GM18526 (cell line): ENCODE data around the gene NDUFAF7.
A peak's percentile ranks its signal among the peaks of the same experiment; 100 is the strongest.

Experiments used
- POLR2A ChIP-seq: IDR thresholded peaks from 3 replicates; pipeline ENCODE4 v1.6.1; 2011; ENCODE audit not compliant: insufficient read length; ENCODE audit errors: extremely low read depth

NDUFAF7 gene, protein sequence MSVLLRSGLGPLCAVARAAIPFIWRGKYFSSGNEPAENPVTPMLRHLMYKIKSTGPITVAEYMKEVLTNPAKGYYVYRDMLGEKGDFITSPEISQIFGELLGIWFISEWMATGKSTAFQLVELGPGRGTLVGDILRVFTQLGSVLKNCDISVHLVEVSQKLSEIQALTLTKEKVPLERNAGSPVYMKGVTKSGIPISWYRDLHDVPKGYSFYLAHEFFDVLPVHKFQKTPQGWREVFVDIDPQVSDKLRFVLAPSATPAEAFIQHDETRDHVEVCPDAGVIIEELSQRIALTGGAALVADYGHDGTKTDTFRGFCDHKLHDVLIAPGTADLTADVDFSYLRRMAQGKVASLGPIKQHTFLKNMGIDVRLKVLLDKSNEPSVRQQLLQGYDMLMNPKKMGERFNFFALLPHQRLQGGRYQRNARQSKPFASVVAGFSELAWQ

DNA sequence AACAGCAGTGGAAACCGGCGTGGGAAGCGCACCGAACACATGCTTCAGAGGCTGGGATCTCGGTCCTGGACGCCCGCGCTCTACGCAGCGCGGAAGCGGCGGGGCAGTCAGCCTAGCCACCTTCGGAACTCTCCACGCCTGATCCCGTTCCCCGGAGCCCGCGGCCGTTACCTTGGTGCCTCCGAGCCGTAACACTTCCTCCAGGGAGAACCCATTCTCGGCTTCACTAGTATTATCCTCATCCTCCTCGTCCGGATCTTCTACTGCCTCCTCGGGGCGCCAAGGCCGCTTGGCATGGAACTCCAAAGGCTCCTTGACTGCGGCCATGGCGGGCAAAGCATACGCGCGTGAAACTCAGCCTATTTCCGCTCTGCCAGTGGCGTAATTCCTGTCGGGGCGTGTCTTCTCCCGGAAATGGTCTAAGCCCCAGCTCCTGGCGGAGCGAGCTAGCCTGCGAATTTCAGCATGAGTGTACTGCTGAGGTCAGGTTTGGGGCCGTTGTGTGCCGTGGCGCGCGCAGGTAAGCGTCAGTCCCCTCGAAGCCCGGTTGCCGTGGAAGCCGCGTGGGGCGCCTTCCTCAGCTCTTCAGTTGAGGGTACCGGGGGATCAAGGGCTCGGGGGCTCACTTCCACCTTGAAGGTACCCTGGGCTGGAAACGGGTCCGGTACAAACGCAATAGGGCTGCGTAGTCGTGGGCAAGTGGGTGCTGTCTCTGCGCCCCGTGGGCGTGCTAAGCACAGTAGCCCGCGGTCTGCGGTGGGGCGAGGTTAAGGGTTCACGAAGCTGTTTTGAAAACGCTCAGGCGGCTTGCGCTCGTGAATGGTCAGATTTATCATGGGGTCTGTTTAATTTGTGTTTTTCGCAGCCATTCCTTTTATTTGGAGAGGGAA lies at the start of gene NDUFAF7, which contains the start of gene CEBPZ:
NDUFAF7 (plus strand) TSS at position 418 of the 890 bp plus-strand sequence; CDS start at position 466, 48 bp downstream.
CEBPZ (minus strand) TSS at position 356 of the 890 bp plus-strand sequence; CDS start at position 327, 29 bp downstream.
- TF ChIP-seq POLR2A: peak; percentile 91

DNA sequence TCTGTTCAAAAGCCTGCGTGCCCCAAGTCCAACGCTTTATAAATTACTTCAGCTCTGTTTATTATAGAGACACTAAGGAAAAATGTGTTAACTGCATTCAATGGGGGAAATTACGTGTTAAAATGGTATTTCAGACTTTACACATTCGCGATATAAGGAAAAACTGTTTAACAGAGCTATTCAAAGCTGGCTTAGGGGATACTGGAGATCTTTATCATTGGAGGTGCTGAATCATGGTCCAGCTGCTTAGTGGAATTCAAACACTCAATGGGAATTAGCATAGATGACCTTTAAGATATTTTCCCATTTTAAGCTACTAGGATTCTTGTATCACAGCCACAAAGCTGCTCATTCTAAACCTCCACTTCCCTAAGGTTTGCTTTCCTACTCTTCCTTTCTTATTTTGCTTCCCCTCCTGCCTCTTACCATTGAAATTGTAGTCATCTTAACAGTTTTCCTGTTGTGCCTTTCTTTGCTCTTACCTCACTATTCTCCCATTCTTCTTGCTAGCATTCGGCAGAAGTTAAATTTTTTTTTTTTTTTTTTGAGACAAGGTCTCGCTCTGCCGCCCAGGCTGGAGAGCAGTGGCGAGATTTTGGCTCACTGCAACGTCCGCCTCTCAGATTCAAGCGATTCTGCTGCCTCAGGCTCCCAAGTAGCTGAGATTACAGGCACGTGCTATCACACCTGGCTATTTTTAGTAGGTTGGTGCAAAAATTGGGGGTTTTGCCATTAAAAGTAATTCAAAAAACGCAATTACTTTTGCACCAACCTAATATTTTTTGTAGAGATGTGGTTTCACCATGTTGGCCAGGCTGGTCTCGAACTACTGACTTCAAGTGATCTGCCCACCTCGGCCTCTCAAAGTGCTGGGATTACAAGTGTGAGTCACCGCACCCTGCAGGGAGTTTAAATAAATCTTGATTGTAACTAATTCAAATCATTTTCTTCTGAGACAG lies 49.5 kb upstream of the NDUFAF7 start:
- no peak for TF ChIP-seq POLR2A

DNA sequence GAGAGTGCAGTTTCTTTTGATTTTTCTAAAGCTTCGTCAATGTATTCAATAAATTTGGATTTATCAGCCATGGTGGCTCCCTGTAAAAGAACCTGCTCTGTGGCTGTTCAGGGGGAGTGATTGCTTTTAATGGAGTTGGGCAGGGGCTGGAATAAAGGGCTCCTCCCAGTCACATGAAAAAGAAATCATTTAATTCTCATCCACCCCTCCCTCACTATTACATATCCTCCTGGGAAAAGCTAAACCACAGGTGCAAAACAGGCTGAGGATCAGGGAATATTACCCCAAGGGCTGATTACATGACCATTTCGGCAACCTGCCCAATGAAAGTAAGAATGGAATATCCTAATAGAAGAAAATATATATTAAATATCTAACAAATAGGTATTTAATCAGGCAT lies 42.9 kb upstream of the NDUFAF7 start, which contains the start of gene SULT6B1:
SULT6B1 (minus strand) TSS at position 101 of the 400 bp plus-strand sequence; CDS start at position 71, 30 bp downstream.
- no peak for TF ChIP-seq POLR2A

DNA sequence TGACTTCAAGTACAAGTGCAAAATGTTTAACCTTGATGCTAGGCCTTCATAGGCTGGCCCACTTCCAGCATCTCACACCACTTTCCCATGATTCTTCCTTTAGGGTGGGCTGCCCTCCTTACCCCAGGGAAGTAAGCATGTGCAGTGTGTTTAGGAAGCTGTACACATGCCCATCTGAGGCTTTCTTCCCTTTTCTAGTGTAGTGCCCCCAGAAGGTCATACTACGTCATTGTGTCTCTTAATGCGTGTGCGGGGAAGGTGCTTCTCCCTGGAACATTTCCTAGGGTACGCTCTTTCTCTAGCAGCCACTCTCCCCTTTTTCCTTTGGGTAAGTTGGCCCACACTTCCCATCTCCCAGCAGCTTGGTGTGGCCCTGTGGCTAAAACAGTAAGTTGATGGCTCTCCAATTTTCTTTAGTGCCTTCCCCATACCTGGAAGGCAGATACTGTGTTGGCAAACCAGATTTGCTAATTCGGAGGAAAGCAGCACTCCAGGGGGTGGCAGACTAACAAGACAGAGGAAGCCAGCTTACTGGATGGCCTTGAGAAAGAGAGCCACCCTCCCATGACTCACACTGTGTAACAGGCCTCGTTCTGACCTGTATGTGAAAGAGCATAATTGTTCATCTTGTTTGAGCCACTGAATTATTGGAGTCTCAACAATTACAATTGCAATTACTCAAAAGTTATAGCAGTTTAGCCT lies 41.9 kb upstream of the NDUFAF7 start:
- no peak for TF ChIP-seq POLR2A

DNA sequence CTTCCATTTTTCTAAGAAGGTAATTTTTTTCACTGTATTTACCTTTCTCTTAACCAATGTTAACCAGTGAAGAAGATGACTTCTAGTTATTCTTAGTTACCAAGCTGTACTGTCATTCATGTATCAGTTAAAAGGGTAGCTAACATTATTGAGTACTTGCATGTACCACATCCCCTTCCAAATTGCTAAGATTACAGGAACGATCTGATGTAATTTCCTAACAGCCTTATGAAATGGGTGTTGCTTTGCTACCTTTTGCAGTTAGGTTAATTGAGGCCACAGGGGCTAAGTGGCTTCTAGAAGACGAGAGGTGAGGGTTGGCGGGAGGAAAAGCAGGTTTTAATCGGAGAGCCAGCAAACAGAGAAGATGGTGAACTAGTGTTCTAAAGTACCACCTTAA lies 41.2 kb upstream of the NDUFAF7 start:
- TF ChIP-seq POLR2A: no peak

- TF ChIP-seq POLR2A: no peak
Observed at GRCh38 chr2:37191253-37191652, 40.2 kb upstream of the NDUFAF7 start.

DNA sequence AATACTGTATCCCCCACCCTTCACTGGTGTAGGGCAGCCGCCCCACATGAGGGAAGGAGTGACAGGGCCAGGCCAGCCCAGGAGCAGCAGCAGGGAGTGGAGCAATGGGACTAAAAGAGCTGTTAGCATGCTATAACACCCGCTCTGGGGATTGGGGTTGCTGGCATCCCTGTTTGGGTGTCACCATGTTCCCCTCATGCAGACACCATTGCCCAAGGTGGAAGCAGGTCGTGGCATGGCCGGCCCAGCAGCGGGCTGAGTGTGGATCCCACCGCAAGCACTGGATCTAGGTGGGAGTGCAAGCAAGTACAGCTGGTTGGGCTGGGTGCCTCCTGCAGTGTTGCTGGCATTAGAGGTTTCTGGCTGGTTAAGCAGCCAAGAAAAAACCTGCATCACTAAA lies 39.7 kb upstream of the NDUFAF7 start:
- TF ChIP-seq POLR2A: no peak

DNA sequence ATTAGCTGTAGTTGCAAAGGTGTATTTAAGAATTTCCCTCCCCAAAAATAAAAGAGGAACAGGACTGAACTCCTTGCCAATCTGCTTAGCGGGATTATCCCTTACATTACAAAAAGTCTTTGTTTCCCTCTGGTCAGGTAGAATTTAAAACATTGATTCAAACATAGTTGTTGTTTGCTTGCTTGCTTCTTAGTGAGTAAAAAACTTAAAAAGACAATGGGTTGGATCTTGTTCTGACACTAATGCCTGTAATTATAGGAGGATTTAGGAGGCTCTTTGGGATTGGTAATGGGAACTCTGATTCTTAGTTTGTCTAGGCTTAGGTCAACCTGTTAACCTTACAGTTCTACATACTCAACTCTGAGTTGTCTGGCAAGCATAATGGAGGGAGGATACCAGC lies 38.9 kb upstream of the NDUFAF7 start:
- TF ChIP-seq POLR2A: no peak

GRCh38 chr2:37196320-37197195 lies 34.9 kb upstream of the NDUFAF7 start, which contains the start of gene CEBPZOS:
Gene CEBPZOS (plus strand): TSS chr2:37196496. CDS start chr2:37199705, 3,209 bp downstream.
- peak; percentile 83 for TF ChIP-seq POLR2A

- no peak for TF ChIP-seq POLR2A
Observed at GRCh38 chr2:37198681-37199065, 32.8 kb upstream of the NDUFAF7 start.

DNA sequence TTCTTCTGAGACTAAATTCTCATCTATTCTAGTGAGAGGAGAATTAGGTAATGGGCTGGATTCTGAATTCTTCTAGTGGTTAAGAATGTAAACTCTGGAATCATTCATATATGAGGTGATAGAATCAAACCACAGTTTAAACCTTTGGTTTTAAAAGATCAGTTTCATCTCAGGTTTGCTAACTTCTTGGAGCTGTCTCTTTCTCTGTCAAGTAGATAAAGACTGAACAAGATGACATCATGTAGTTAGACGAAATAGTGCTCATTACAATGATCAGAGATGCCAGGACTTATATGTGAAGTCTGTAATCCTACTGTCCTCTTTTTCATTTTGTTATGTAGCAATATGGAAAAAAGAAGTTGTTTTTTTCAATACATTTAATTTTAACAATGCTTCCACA lies 30.2 kb upstream of the NDUFAF7 start:
- no peak for TF ChIP-seq POLR2A

DNA sequence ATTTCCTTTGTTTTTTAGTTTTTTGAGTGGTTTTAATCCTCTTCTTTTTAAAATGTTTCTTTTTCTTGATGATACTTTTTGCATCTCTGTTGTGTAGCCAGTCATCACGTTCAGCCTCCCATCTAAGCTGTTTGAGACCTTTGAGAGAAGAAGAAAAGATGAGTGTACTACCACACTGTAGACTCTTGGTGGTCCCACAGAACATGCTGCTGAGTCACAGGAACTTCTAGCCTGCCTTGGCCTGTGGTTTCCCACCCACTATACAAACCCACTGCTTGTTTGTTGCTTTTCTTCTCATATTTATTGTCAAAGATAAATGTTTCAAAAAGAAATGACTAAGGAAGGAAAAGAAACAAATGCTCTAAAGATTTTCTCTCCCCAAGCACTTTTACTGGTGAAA lies 29.7 kb upstream of the NDUFAF7 start:
- no peak for TF ChIP-seq POLR2A

- TF ChIP-seq POLR2A: no peak
Observed at GRCh38 chr2:37203708-37204107, 27.8 kb upstream of the NDUFAF7 start.

DNA sequence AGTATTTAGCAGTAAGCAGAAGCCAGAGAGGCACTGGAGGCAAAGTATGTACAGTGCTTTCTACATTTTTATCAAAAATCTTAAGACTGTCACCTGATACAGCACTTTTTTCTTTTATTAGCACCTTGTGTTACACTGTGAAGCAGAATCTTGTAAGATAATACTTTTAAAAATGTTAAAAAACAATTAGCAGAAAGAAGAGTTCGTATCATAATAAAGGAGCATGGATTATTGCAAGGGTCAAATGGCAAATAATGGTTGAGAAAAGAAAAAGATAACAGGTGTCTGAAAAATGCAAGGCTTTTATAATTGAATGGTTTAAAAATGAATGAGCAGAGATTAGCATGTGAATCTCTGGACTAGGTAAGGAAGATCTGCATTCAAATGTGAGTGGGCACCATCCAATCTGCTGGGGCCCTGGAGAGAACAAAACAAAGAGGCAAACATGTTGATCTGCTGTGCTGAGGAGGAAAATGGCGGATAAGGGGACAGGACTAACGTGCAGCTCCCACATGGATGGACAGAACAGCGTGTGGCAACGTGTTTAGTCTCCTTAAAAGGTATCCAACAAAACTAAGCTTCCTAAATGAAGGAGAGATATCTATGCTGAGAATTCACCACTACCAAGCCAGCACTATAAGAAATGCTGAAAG lies 25.6 kb upstream of the NDUFAF7 start:
- no peak for TF ChIP-seq POLR2A
